Cerebellar cortex (tissue), 1 donor: ENCODE results near the gene PADI1.

Source experiments
- DNase-seq: peaks from one replicate; pipeline ENCODE4 v3.0.0-alpha.2; 2015; ENCODE audit warnings: low spot score

The PADI1 gene

GRCh38 chr1:17196496-17197185 lies 8.3 kb upstream of the PADI1 start:
- DNase-seq = no peak

- no peak for DNase-seq
Measured at GRCh38 chr1:17197696-17198095, 7.2 kb upstream of the PADI1 start.

GRCh38 chr1:17198476-17199258 lies 6.3 kb upstream of the PADI1 start:
- no peak for DNase-seq

GRCh38 chr1:17199267-17200044 lies 5.5 kb upstream of the PADI1 start:
- DNase-seq = no peak

- no peak for DNase-seq
Measured at GRCh38 chr1:17200246-17200645, 4.7 kb upstream of the PADI1 start.

GRCh38 chr1:17200756-17201155 lies 4.2 kb upstream of the PADI1 start:
- no peak for DNase-seq

GRCh38 chr1:17201201-17202021 lies 3.5 kb upstream of the PADI1 start:
- no peak for DNase-seq

DNA sequence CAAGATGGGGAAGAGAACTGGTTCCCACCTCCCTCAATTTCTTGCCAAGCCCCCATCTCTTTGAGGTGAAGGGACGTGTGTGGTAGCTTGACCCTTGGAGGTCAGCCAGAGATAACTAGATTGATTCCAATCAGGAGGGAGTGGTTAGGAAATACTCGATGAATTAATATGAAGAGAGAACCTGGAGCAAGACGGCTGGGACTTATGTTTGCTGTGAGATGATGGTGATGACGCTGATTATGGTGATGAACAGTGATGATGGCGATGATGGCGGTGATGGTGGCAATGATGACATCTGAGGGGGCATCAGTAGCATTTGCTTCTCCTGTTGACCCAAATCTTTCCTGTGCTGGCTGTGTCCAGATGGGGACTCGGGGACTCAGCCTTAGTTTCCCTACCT lies 724 bp downstream of the PADI1 start:
- DNase-seq = no peak

GRCh38 chr1:17206196-17206595 lies 1.3 kb downstream of the PADI1 start:
- no peak for DNase-seq

GRCh38 chr1:17207046-17207445 lies 2.1 kb downstream of the PADI1 start:
- DNase-seq = peak; percentile 0

GRCh38 chr1:17207540-17207939 lies 2.6 kb downstream of the PADI1 start:
- DNase-seq = no peak

DNA sequence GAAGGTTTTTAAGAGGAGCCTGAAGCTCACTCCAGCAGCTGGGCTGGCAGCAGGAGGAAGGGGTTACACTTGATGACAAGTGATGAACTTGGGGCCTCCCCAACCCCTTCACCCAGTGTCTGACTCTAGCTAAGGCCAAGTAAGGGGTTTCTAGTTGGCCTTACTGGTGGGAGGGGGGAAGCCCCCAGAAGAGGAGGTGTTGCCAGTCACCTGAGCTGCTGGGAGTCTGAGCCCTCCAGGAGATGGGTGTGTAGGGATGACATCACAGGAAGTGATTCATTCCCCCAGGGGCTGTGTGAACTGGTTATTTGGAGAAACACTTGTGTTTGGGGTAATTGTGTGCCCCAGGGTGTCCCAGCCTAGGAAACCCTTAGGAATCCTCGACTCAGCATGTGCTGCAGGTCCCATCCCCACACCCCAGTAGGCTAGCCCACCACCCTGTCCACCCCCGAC lies 3.1 kb downstream of the PADI1 start:
- DNase-seq = no peak

- no peak for DNase-seq
Measured at GRCh38 chr1:17208546-17208945, 3.6 kb downstream of the PADI1 start.

- DNase-seq = no peak
Measured at GRCh38 chr1:17209430-17209829, 4.5 kb downstream of the PADI1 start.

DNA sequence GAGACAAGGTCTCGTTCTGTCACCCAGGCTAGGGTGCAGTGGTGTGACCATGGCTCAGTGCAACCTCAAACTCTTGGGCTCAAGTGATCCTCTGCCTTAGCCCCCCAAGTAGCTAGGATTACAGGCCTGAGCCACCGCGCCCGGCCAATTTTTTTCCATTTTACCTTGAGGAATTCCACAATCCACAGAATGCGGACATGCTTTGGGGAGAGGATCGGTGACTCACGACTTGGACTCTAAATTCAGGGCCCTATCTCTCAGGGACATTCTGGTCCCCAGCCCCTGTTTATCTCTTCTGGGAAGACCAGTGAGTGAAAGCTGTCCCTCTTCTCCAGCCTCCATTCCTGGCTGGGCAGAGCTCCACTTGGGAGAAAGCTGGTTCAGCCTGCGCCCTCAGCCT lies 5.2 kb downstream of the PADI1 start:
- DNase-seq = no peak

DNA sequence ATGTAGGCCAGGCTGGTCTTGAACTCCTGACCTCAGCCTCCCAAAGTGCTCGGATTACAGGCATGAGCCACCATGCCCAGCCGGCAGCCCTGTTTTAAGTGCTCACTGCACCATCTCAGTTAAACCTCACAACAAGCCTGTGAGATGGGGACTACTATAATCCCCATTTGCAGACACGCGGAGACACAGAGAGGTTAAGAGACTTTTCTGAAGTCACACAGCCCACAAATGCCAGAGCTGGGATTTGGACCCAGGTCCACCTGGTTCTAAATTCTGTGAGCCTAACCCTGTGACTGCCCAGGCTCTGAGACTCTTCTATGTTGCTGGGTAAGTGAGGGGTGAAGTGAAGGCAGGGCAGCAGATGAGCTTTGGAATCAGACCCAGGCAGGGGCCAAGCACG lies 6.4 kb downstream of the PADI1 start:
- DNase-seq = no peak

- no peak for DNase-seq
Measured at GRCh38 chr1:17212009-17212408, 7.1 kb downstream of the PADI1 start.

DNA sequence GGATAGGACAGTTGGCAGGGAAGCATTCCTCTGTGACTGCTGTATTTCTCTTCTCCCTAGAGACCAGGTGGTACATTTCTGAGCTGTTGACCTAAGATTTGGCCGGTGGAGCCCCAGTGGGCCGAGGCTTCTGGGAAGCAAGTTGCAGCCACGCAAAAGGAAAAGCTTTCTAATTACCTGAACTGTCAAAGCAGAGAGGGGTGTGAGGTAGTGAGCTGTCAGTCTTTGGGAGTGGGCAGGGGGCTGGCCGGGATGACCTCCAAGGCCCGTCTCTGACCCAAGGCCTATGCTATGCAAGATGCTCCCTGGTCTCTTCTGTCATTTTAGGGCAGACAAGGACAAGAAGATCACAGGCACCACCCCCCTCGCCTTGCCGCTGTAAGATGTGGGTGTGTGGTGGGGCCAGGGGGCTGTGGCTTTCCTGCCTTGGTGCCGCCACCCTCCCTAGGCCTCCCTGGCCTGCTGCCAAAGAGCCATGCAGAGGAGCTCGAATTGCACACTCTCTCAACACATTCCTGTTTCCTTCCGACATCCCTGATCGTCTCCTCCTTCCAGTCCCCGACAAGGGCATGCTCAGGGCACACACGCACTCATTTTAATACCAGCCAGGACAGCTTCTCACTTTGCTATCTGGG lies 7.7 kb downstream of the PADI1 start:
- DNase-seq = no peak

GRCh38 chr1:17213148-17213781 lies 8.3 kb downstream of the PADI1 start:
- no peak for DNase-seq

DNA sequence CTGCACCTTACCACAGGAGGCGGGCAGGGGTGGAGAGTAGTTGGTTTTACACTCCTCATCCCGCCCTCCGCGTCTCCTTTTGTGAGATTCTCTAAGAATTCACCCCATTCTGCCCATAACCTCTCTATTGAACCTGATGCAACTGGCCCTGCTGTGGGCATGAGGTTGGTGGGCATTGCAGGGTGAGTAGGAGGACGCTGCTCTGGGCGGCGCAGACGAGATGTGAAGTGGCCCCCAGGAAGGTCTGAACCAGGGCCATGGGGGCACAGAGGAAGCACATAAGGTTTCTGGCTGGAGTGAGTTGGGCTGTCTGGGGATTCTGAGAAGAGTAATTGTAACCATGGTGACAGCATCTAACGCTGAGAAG lies 8.8 kb downstream of the PADI1 start:
- DNase-seq = no peak
